SK-N-DZ (cell line): ENCODE results near the gene SEPTIN5.
"Not testable (repeated sequence)": the region's sequence is repeated elsewhere in the genome, so short reads cannot be mapped to it uniquely, and the experiment has no call there.

Experiments used
- DNase-seq: peaks from one replicate; pipeline ENCODE4 v3.0.0-alpha.2; 2015; ENCODE audit warnings: low spot score

SEPTIN5 gene

DNA sequence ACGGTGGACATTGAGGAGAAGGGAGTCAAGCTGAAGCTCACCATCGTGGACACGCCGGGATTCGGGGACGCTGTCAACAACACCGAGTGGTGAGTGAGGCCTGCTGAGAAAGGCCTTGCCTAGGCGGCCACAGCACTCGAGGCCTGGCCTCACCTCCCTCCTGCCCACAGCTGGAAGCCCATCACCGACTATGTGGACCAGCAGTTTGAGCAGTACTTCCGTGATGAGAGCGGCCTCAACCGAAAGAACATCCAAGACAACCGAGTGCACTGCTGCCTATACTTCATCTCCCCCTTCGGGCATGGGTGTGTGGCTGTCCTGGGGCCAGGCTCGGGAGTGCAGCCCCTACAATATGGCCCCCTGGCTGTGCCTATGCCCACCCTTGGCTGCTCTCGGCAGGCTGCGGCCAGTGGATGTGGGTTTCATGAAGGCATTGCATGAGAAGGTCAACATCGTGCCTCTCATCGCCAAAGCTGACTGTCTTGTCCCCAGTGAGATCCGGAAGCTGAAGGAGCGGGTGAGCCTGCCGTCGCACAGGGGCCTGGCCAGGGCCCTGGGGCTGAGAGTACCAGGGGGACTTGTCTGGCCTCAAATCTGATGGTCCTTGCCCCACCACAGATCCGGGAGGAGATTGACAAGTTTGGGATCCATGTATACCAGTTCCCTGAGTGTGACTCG is 6.0 kb downstream of the SEPTIN5 start:
- no peak for DNase-seq

DNA sequence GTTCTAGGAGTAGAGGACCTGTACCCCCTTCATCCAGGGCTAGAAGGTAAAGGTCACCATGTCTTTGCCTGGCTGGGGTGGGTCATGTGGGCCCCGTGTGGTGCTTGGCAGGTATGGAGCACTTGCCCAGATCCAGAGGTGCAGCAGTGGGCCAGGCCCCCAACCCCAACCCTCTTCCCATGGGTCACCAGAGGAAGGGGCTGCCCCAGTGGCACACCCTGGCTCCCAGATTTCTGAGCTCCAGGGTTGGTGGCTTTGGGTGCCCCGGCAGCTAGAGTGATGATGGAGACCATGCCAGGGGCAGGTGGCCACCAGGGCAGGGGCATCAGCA is 6.7 kb downstream of the SEPTIN5 start:
- no peak for DNase-seq

DNA sequence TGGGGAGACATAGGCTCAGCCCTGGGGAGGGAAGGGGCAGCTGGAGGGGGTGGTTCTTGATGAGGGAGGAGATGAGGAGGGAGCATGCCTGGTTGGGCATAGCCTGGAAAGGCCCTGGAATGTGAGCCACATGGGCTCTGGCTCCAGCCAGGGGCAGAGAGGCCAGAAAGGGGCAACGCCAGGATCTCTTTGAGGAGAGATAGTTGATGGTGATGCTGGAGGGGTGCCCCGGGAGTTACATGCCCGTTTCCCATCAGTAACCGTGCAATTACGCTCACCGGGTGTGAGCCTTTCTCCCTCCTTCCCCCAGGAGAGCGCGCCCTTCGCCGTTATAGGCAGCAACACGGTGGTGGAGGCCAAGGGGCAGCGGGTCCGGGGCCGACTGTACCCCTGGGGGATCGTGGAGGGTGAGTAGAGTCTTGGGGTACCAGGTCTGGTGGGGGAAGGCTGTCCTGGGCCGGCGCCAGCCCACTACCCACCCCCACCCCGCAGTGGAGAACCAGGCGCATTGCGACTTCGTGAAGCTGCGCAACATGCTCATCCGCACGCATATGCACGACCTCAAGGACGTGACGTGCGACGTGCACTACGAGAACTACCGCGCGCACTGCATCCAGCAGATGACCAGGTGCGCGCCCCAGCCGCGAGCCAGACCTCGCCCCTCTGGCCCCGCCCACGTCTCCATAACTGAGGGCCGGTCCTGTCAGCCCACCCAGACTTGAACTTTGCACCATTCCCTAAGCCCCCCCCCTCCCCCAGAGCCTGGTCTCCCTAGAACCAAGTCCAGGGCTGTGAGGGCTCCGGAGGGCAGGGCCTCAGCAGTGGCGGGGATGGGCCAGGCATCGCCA is 7.3 kb downstream of the SEPTIN5 start:
- no peak for DNase-seq

DNA sequence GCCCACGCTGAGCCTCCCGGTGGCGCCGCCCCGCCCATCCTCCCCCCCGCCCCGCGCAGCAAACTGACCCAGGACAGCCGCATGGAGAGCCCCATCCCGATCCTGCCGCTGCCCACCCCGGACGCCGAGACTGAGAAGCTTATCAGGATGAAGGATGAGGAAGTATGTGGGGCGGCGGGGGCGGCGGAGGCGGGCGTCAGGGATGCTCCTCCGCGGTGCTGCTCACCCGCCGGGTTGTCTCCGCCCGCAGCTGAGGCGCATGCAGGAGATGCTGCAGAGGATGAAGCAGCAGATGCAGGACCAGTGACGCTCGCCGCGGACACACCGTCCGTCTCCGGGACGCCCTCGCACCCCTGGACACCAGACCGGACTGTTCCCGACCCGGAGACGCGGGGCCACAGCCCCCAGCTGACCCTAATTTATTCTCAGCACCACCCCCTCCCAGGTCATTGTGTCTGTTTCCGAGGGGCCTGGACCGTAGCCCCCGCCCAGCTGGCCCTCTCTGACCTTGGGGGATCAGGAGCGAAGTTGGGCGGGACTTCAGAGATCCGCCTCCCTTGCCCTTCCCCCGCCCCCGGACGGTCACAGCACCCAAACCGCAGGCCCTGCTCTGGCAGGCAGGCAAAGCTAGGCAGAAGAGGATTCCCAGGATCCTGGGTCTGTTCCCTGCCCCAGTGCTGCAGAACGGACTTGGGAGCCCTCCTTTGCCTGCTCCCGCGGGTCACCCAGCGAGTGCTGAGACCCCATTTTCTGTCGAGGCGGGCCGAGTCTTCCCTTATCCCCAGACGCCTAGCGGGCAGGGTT is 8.1 kb downstream of the SEPTIN5 start:
- no peak for DNase-seq

DNA sequence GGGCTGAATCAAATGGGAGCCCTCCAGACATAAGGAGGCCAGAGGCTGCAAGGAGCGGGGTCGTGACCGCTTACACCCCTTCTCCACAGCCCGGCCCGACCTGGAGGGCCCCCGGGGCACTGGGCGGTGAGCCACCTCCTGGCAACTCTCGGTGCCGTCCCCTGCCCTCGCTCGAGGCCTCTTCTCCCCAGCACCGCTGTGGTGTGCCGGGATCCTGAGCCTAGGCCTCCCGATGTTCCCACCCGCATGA is 8.6 kb downstream of the SEPTIN5 start:
- DNase-seq, result no peak

DNA sequence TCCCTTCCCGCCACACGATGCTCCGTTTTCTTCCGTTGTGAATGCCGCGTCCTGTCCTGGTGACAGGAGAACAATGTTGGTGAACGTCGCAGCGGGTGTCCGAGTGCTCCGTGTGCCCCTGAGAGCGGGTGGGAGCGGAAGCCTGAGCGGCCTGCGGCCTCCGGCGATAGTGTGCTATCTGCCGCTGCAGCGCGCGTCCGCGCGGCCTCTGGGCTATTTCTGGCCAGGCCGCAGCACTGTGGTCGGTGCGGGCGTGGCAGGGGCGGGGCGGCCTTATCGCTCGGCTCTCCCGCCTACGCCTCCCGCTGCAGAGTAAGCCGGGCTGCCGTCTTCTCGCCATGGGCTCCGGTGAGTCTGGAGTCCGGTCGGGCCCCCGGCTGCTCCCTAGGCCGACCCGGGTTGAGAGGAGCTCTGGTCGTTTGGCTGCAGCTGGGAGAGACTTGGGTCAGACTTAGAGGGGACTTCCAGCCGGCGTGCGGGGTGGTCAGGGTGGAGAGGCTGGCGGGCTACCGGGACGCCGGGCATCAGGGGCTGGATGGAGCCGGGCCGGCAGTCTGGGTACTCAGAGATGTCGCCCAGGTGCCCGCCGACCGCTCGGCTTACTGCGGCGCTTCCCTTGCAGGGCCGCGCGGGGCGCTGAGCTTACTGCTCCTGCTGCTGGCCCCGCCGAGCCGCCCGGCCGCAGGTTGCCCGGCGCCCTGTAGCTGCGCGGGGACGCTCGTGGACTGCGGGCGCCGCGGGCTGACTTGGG is 9.1 kb downstream of the SEPTIN5 start, which contains the start of gene GP1BB:
TSS of gene GP1BB (plus strand) at position 308 of the 751 bp plus-strand sequence. CDS start at position 339, 31 bp downstream.
- no peak for DNase-seq

DNA sequence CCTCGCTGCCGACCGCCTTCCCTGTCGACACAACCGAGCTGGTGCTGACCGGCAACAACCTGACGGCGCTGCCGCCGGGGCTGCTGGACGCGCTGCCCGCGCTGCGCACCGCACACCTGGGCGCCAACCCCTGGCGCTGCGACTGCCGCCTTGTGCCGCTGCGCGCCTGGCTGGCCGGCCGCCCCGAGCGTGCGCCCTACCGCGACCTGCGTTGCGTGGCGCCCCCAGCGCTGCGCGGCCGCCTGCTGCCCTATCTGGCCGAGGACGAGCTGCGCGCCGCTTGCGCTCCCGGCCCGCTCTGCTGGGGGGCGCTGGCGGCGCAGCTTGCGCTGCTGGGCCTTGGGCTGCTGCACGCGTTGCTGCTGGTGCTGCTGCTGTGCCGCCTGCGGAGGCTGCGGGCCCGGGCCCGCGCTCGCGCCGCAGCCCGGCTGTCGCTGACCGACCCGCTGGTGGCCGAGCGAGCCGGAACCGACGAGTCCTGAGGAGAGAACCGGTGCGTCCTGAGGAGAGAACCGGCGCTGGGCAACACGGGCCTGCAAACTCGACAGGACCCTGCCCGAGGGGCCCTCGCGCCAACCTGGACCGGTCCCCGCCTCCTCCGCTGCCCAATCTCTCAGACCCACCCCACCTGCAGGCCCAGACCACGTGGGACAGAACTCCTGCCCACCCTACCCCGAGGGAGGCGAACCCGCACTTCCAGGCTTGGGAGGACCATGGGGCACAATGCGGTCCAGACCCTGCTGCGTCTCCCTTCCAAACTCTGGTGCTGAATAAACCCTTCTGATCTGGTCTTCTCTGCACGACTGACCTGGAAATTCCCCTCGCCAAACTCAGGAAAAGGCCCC is 9.9 kb downstream of the SEPTIN5 start:
- no peak for DNase-seq

DNA sequence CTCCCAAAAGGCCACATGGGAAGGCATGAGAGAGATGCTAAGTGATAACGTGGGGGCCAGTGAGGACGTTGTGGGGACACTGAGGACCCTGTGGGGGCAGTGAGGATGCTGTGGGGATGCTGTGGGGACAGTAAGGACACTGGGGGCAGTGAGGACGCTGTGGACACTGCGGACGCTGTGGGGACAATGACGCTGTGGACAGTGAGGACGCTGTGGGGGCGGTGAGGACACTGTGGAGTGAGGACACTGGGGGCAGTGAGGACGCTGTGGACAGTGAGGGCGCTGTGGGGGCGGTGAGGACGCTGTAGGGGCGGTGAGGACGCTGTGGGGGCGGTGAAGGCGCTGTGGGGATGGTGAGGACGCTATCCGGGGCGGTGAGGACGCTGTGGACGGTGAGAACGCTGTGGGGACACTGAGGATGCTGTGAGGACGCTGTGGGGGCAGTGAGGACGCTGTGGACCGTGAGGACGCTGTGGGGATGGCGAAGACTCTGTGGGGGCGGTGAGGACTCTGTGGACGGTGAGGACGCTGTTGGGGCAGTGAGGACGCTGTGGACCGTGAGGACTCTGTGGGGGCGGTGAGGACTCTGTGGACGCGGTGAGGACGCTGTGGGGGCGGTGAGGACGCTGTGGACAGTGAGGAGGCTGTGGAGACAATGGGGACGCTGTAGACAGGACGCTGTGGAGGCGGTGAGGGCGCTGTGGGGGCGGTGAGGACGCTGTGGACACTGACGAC is 10.8 kb downstream of the SEPTIN5 start:
- DNase-seq, result no peak

DNA sequence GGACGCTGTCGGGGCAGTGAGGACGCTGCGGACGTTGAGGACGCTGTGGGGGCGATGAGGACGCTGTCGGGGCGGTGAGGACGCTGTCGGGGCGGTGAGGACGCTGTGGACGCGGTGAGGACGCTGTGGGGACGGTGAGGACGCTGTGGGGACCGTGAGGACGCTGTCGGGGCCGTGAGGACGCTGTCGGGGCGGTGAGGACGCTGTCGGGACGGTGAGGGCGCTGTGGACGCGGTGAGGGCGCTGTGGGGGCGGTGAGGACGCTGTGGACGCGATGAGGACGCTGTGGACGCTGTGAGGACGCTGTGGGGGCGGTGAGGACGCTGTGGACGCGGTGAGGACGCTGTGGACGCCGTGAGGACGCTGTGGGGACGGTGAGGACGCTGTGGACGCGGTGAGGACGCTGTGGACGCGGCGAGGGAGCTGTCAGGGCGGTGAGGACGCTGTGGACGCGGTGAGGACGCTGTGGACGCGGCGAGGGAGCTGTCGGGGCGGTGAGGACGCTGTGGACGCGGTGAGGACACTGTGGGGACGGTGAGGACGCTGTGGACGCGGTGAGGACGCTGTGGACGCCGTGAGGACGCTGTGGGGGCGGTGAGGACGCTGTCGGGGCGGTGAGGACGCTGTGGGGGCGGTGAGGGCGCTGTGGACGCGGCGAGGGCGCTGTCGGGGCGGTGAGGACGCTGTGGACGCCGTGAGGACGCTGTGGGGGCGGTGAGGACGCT is 11.9 kb downstream of the SEPTIN5 start:
- DNase-seq, result not testable (repeated sequence)

DNA sequence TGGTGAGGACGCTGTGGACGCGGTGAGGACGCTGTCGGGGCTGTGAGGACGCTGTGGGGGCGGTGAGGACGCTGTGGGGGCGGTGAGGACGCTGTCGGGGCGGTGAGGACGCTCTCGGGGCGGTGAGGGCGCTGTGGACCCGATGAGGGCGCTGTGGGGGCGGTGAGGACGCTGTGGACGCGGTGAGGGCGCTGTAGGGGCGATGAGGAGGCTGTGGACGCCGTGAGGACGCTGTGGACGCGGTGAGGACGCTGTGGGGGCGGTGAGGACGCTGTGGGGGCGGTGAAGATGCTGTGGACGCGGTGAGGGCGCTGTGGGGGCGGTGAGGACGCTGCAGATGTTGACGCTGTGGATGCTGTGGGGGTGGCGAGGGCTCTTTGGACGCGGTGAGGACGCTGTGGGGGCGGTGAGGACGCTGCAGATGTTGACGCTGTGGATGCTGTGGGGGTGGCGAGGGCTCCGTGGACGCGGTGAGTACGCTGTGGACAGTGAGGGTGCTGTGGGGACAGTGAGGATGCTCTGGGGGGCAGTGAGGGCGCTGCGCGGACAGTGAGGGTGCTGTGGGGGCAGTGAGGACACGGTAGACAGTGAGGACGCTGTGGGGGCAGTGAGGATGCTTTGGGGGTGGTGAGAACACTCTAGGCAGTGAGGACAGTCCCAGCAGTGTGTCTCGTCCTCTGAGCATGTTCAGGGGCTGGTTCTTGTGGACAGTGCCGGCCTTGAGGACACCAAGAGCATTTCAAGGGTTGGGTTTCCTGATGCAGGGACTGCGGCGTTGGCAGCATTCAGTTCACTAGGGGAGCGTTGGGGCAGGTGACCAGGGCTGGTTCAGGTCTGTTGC is 13.2 kb downstream of the SEPTIN5 start:
- no peak for DNase-seq

DNA sequence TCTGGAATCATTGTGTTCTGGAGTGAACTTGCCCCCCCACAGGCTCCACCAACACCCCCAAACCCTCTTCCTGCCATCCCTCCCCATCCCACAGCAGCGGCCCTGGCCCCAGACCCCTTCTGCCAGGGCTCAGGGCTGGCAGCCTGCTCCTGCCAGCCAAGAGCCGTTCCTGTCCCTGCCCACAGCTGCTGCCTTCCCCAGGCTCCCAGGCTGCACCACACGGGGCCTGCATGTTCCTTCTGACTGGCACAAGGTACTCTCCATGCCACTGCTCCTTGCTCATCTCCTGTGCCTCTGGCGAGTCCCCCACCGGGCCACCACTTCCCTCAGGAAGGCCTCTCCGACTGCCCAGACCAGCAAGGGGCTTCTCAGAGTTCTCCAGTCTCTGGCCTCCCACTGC is 14.0 kb downstream of the SEPTIN5 start:
- DNase-seq, result no peak

DNA sequence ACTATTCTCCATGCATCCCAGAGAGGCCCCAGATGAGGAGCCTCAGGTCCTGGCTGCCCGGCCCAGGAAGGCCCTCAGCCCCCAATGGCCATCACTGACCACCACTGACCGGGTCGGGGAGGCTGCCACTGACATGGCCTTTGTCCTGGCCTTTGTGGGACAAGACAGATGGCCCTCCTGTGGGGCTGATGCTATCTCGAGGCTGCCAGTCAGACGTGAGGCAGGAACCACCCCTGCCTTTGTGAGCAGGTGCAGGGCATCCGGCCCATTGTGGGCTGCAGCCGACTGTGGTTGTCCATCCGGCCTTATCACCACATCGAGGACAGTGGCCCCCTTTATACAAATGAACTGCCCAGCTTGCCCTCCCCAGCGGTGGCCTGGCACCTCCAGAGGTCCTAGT is 14.5 kb downstream of the SEPTIN5 start:
- no peak for DNase-seq

DNA sequence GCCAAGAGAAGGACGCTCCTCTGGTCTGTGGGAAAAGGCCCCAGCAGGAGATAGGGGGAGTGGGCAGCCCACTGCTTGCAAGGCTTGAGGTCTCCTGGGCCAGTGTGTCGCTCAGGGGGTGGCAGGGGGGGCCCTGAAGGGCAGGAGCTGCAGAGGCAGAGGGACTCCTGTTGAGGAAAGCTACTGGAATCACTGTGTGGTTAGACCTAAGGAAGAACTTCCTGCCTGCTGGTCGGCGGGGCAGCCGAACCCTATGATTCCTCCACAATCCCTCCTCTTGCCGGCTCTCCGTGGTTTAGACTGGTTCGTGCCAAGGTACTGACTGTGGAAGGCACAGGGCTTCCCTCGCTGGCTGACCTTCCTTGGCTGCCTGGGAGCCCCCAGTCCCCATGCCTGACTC is 15.2 kb downstream of the SEPTIN5 start:
- DNase-seq, result no peak

DNA sequence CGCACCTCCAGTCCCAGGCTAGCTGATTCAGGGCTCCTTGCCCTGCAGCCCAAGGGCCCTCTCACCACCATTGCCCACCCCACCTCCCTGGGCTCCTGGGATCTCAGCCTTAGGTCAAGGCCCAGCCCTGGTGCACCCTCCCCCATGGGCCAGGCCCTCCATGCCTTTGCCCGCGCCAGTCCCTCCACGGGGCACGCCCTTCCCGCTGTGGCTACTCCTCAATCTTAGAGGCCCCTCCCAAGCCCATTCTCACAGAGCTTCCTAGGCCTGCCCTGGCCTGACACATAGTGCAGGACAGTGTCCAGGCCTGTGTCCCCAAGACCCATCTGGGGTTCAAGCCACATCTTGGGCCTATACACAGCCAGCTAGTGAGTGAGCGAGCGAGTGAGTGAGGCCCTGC is 15.9 kb downstream of the SEPTIN5 start:
- DNase-seq, result no peak

DNA sequence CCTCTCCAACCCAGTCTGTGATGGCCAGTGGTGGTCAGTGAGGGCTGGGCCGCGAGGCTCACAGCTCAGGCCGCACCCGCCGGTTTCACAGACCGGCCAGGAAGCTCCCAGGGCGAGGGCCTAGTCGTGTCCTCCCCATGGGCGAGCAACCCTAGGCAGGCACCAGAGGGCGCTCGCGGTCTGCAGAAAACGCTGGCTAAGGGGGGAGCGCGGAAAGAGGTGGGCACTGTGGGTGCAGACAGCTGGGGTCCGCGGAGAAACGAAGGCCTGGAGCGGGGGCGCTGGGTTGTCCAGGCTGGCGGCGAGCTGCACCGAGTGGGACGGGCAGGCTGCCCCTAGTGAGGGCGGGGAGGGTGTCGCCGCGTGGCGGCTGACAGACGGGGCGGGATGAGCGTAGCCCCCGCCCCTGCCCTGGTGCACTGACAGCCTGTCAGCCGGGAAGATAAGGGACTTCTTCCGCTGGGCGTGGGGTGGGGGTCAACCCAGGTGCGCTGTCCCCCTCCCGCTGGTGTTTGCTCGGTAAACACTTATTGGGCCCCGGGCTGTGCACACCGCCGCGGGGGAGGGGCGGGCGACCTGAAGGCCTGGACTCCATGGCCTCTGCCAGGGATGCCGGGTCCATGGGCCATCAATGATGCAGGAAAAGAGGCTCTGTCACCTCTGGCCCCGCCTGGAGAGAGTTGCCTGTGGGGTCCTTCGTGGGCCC is 16.5 kb downstream of the SEPTIN5 start:
- peak; percentile 76 for DNase-seq

DNA sequence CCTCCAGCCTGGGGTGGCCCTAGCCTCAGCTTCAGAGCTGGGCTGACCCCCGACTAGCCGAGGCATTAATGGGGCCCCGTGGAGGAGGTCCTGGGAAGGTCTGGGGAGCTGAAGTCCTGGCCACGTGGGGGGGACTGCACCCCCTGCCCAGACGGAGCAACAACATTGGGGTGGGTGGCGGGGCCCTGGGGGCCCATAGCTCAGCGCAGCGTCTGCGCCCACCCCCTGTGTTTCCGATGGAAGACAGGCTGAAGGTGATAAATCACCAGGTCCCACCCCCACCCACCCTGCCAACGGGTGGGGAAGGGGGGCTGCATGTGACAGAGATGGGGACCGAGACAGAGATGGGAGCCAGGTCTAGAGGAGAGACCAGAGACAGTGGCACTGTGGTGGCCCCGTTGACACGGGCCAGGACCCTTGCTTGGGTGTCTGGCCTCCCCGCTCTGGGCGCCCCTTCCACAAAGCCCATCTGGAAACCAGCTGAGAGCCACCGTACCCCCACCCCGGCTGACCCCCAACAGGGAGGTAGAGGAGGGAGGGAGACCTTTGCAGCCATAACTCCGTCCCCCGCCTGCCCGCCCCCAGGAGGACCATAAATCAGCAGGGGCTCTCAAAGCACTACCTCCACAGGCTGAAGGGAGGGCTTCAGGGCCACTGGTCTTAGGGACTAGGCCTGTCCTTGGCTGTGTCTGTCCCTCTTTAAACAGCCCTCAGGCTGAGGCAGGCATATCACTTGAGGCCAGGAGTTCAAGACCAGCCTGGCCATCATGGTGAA is 17.2 kb downstream of the SEPTIN5 start:
- no peak for DNase-seq

DNA sequence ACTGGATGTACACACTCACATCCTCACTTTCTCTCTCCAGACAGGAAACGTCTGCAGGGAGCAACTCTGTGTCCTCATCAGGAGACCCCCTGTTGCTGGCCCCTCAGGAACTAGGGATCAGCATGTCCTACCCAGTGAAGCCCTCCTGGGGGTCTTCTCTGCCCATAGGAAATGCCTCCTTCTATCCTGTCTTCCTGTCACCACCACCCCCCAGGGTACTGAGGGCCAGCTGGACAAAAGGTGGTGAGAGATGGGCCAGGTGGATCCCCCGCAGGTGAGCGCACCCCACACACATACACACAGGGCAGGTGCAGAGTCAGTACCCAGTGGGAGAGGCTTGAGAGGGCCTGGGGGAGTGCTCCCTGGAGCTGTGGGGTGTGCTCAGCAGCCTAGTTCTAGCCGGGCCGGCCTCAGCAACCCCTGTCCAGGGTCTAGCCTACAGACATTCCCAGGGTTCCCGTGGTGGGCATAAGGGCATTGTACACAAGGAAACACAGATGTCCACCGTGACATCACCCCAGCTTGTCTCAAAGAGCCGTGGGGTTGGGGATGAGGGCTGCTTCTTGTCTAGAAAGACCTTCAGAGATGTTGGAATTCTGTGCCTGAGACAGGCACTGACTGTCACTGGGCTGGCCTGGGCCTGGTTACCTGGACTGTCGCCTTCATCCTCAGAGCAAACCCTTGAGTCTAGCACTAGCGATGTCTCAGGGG is 18.3 kb downstream of the SEPTIN5 start:
- no peak for DNase-seq
